ENCODE measurements around the gene GPR179.

Gene GPR179

GRCh38 chr17:38328620-38329019 is 15.1 kb downstream of the GPR179 start:
- no peak overlapping the region for H3K4me3 ChIP-seq (ENCODE audit: low read depth, low read length)
- TF ChIP-seq CTCF (IDR thresholded peaks at IDR 0.05; ENCODE audit: low read depth, low read length) = no peak

GRCh38 chr17:38327936-38328335 is 15.8 kb downstream of the GPR179 start:
- no peak for TF ChIP-seq CTCF (IDR thresholded peaks at IDR 0.05; ENCODE audit: low read depth, low read length)
- H3K4me3 ChIP-seq (ENCODE audit: low read depth, low read length) = no peak overlapping the region

GRCh38 chr17:38326996-38327792 is 16.6 kb downstream of the GPR179 start:
- TF ChIP-seq CTCF (IDR thresholded peaks at IDR 0.05; ENCODE audit: low read depth, low read length) = no peak
- no peak overlapping the region for H3K4me3 ChIP-seq (ENCODE audit: low read depth, low read length)

GRCh38 chr17:38325221-38325851 is 18.4 kb downstream of the GPR179 start:
- TF ChIP-seq CTCF (IDR thresholded peaks at IDR 0.05; ENCODE audit: low read depth, low read length) = no peak
- H3K4me3 ChIP-seq (ENCODE audit: low read depth, low read length) = no peak overlapping the region

- TF ChIP-seq CTCF (IDR thresholded peaks at IDR 0.05; ENCODE audit: low read depth, low read length) = no peak
- H3K4me3 ChIP-seq (ENCODE audit: low read depth, low read length) = no peak overlapping the region
Observed at GRCh38 chr17:38324772-38325171, 19.0 kb downstream of the GPR179 start.

GRCh38 chr17:38324141-38324697 is 19.5 kb downstream of the GPR179 start:
- no peak for TF ChIP-seq CTCF (IDR thresholded peaks at IDR 0.05; ENCODE audit: low read depth, low read length)
- no peak overlapping the region for H3K4me3 ChIP-seq (ENCODE audit: low read depth, low read length)

- no peak overlapping the region for H3K4me3 ChIP-seq (ENCODE audit: low read depth, low read length)
- TF ChIP-seq CTCF (IDR thresholded peaks at IDR 0.05; ENCODE audit: low read depth, low read length) = no peak
Observed at GRCh38 chr17:38322897-38323296, 20.9 kb downstream of the GPR179 start.
